Measurements from ENCODE around the gene ZRANB3.

- no peak for TF ChIP-seq ELF4 (IDR thresholded peaks at IDR 0.05)
- no peak for TF ChIP-seq FOXA1 (IDR thresholded peaks at IDR 0.05)
- TF ChIP-seq SP1 (IDR thresholded peaks at IDR 0.05): no peak
- TF ChIP-seq PKNOX1 (IDR thresholded peaks at IDR 0.05): no peak
- no peak for TF ChIP-seq BHLHE40 (IDR thresholded peaks at IDR 0.05; ENCODE audit: borderline replicate concordance)
Observed at GRCh38 chr2:135227386-135227785, 303.6 kb downstream of the ZRANB3 start.

Data from HEK293T (cell line).